SK-N-MC (cell line): ENCODE results near the gene JPH2.

Source experiments
- DNase-seq: peaks from one replicate; pipeline ENCODE4 v3.0.0-alpha.2; 2011; ENCODE audit warnings: low read depth, low spot score
- H3K27ac ChIP-seq: fragments of 200-600 bp; sonication (generic); 2 replicates; pipeline ENCODE4 v1.5.1; 2016; ENCODE audit warnings: mixed run types
- H3K36me3 ChIP-seq: fragments of 200-600 bp; sonication (generic); 2 replicates; pipeline ENCODE4 v1.6.1; 2017; ENCODE audit warnings: antibody characterized with exemption, low read length, mixed read lengths; ENCODE audit not compliant: insufficient read depth
- H3K4me3 ChIP-seq: fragments of 200-600 bp; sonication (generic); 2 replicates; pipeline ENCODE4 v1.5.1; 2016
- H3K9ac ChIP-seq: fragments of 200-600 bp; sonication (generic); 2 replicates; pipeline ENCODE4 v1.8.0; 2017; ENCODE audit warnings: mixed run types, mixed read lengths; ENCODE audit not compliant: insufficient read length
- H3K9me3 ChIP-seq: fragments of 200-600 bp; sonication (generic); 2 replicates; pipeline ENCODE4 v1.6.1; 2017; ENCODE audit warnings: low read depth, mild to moderate bottlenecking, antibody characterized with exemption, low read length, moderate library complexity, mixed read lengths
- EZH2 ChIP-seq: fragments of 200-600 bp; sonication (generic); IDR thresholded peaks from one replicate; pipeline ENCODE4 v1.6.1; 2017; ENCODE audit warnings: antibody characterized with exemption
- FOXP2 ChIP-seq: optimal IDR thresholded peaks from 2 replicates; pipeline ENCODE3; 2011; ENCODE audit warnings: mild to moderate bottlenecking, moderate library complexity; ENCODE audit not compliant: insufficient read depth; ENCODE audit errors: extremely low read length, control extremely low read depth
- POLR2AphosphoS5 ChIP-seq: IDR thresholded peaks from 2 replicates; pipeline ENCODE4 v1.6.1; 2012; ENCODE audit warnings: mild to moderate bottlenecking, low read depth, low read length, borderline replicate concordance

Gene JPH2

GRCh38 chr20:44120676-44121425 is 66.1 kb downstream of the JPH2 start:
- H3K4me3 ChIP-seq = no peak overlapping the region
- no peaks in the 10 kb centered on the region for H3K9me3 ChIP-seq
- H3K9ac ChIP-seq = no peak overlapping the region
- DNase-seq = no peak
- H3K27ac ChIP-seq = no peak overlapping the region
- no peaks in the 10 kb centered on the region for H3K36me3 ChIP-seq
- TF ChIP-seq EZH2 = no peak
- no peak for TF ChIP-seq FOXP2
- no peak for TF ChIP-seq POLR2AphosphoS5

GRCh38 chr20:44118185-44119033 is 68.6 kb downstream of the JPH2 start:
- Histone ChIP-seq H3K9ac (no peak overlapping the region), H3K36me3 (no peaks in the 10 kb centered on the region), H3K4me3 (no peak overlapping the region), H3K9me3 (no peaks in the 10 kb centered on the region), H3K27ac (no peak overlapping the region)
- DNase-seq = no peak
- TF ChIP-seq FOXP2 = no peak
- no peak for TF ChIP-seq POLR2AphosphoS5
- TF ChIP-seq EZH2 = no peak

GRCh38 chr20:44117296-44118184 is 69.4 kb downstream of the JPH2 start:
- no peak for DNase-seq
- TF ChIP-seq FOXP2 = no peak
- no peak for TF ChIP-seq POLR2AphosphoS5
- TF ChIP-seq EZH2 = no peak
- Histone ChIP-seq H3K27ac (no peak overlapping the region), H3K9ac (no peak overlapping the region), H3K4me3 (no peak overlapping the region), H3K36me3 (no peaks in the 10 kb centered on the region), H3K9me3 (no peaks in the 10 kb centered on the region)

- Histone ChIP-seq H3K9me3 (no peaks in the 10 kb centered on the region), H3K27ac (no peak overlapping the region), H3K9ac (no peak overlapping the region), H3K36me3 (no peaks in the 10 kb centered on the region), H3K4me3 (no peak overlapping the region)
- DNase-seq = no peak
- TF ChIP-seq POLR2AphosphoS5 (no peak), EZH2 (no peak), FOXP2 (no peak)
Observed at GRCh38 chr20:44115762-44116644, 71.0 kb downstream of the JPH2 start.

- no peak for DNase-seq
- no peak overlapping the region for H3K27ac ChIP-seq
- no peak for TF ChIP-seq EZH2
- no peak for TF ChIP-seq FOXP2
- no peak overlapping the region for H3K9ac ChIP-seq
- no peak overlapping the region for H3K4me3 ChIP-seq
- H3K36me3 ChIP-seq = no peaks in the 10 kb centered on the region
- H3K9me3 ChIP-seq = no peaks in the 10 kb centered on the region
Observed at GRCh38 chr20:44115181-44115580, 71.8 kb downstream of the JPH2 start.

- Histone ChIP-seq H3K36me3 (no peaks in the 10 kb centered on the region), H3K9me3 (no peaks in the 10 kb centered on the region), H3K9ac (no peak overlapping the region), H3K4me3 (no peak overlapping the region), H3K27ac (no peak overlapping the region)
- DNase-seq = no peak
- TF ChIP-seq EZH2 = no peak
- no peak for TF ChIP-seq FOXP2
- no peak for TF ChIP-seq POLR2AphosphoS5
Observed at GRCh38 chr20:44113618-44114376, 73.2 kb downstream of the JPH2 start.

GRCh38 chr20:44112889-44113617 is 73.9 kb downstream of the JPH2 start:
- Histone ChIP-seq H3K4me3 (no peak overlapping the region), H3K9ac (no peak overlapping the region), H3K27ac (no peak overlapping the region), H3K36me3 (no peaks in the 10 kb centered on the region), H3K9me3 (no peaks in the 10 kb centered on the region)
- TF ChIP-seq EZH2 (no peak), POLR2AphosphoS5 (no peak), FOXP2 (no peak)
- DNase-seq = no peak
